ENCODE data around the gene NME5.
"Not testable (repeated sequence)": the region's sequence is repeated elsewhere in the genome, so short reads cannot be mapped to it uniquely, and the experiment has no call there.

Gene NME5

DNA sequence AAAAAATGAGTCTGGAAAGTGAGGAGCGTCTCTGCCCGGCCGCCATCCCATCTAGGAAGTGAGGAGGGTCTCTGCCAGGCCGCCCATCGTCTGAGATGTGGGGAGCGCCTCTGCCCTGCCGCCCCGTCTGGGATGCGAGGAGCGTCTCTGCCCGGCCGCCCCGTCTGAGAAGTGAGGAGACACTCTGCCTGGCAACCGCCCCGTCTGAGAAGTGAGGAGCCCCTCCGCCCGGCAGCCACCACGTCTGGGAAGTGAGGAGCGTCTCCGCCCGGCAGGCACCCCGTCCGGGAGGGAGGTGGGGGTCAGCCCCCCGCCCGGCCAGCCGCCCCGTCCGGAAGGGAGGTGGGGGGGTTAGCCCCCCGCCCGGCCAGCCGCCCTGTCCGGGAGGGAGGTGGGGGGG is 69.2 kb downstream of the NME5 start:
- DNase-seq = not testable (repeated sequence)

DNA sequence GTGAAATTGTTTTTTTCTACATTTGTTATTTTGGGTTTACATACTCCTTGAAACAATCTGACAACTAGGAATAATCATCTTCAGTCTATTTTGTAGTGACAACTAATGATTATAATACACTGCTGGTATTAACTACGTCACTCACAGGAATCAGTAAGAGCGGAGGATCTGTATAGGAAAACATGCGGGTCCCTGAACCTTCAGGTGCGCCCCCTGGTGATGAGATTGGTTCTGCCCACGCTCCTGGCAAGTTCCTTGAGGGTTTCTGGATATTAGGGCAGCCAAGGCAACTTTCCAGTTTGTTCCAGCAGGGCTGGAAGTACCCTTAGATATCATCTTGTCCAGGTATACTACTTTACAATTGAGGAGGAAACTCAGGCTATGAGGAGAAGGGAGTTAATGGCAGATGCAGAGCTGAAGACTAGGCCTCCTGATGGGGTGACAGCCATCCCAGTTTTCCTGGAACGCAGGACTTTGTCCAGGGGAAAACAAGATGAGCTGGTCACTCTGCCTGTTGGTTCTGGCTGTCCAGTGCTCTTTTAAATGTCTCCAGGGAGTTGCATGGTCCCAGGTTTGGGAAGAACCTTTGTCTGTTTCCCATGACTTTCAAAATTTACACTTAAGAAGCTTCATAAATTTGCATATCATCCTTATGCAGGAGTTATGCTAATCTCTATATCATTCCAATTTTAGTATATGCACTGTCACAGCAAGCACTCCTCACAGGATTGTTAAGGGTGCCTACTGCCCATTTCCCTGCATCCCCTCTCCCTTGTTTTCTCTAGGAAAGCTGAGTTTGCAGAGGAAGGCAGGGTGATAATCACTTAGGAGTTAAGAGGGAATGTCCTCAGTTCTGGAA is 70.3 kb downstream of the NME5 start:
- DNase-seq = peak; percentile 63

DNA sequence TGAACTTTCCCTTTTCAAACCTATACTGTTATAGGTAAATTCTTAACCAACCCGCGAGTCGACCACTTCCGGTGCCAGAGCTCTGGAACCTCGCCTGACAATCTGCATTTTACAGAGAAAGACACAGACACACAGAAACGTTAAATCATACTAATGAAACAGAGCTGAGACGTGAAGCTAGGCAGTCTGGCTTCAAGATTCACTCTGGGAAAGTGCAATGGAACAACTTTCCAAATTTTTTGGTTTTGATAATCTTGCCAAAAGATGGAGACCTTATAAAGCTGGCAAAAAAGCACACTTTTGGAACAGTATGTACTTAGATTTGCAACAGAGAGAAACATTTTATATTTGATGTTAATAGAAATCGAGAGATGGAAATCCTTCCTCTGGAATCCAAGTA is 71.3 kb downstream of the NME5 start:
- DNase-seq = no peak
